Measurements from ENCODE around the gene HEG1. TPM values are rescaled to one million over a fixed set of nuclear protein-coding genes. Genes with fewer than 3 reads are reported as not detected.

The HEG1 gene
- total RNA-seq, 2 donors from 2014 or later: 45.7 to 46.1 TPM

- intact Hi-C loops (cut with DNase I): no loop called here
- Histone ChIP-seq H3K36me3 (replicated peaks in 1 of 2; ENCODE audit: insufficient read depth in 1 of 2, low read depth in 2 of 2) (no peaks in the 10 kb centered on the region), H3K9me3 (no peaks in the 10 kb centered on the region), H3K27ac (no peak overlapping the region), H3K4me3 (no peak overlapping the region), H3K27me3 (no peaks in the 10 kb centered on the region), H3K4me1 (peaks cover 12% of the 10 kb centered on the region)
- 91 to 93% methylated on average over 14 of the region's 14 CpGs for WGBS, 2 donors
- ATAC-seq (no peak), DNase-seq (no peak)
- no peak for TF ChIP-seq POLR2A (IDR thresholded peaks at IDR 0.05)
- TF ChIP-seq CTCF (IDR thresholded peaks at IDR 0.05): no peak
Measured at GRCh38 chr3:125033616-125034015, 22.2 kb downstream of the HEG1 start.

GRCh38 chr3:125033135-125033534 is 22.7 kb downstream of the HEG1 start:
- no peaks in the 10 kb centered on the region for H3K9me3 ChIP-seq
- H3K27ac ChIP-seq: peak overlapping the region in 1 of 4 donors; percentile 34
- H3K4me3 ChIP-seq: no peak overlapping the region
- peak; percentile 80 for ATAC-seq
- no peaks in the 10 kb centered on the region for H3K36me3 ChIP-seq (replicated peaks in 1 of 2; ENCODE audit: insufficient read depth in 1 of 2, low read depth in 2 of 2)
- DNase-seq: peak; percentile 40 to 68 (median 64)
- no peak for TF ChIP-seq POLR2A (IDR thresholded peaks at IDR 0.05)
- intact Hi-C loops (cut with DNase I): no loop called here
- H3K4me1 ChIP-seq: peaks cover 12% of the 10 kb centered on the region
- no peaks in the 10 kb centered on the region for H3K27me3 ChIP-seq
- 25 to 34% methylated on average over 5 of the region's 5 CpGs for WGBS, 2 donors

- intact Hi-C loops (cut with DNase I): no loop called here
- ATAC-seq (no peak), DNase-seq (no peak)
- Histone ChIP-seq H3K36me3 (replicated peaks in 1 of 2; ENCODE audit: insufficient read depth in 1 of 2, low read depth in 2 of 2) (no peaks in the 10 kb centered on the region), H3K27me3 (no peaks in the 10 kb centered on the region), H3K4me1 (peaks cover 12% of the 10 kb centered on the region), H3K9me3 (no peaks in the 10 kb centered on the region), H3K4me3 (no peak overlapping the region), H3K27ac (peak overlapping the region in 2 of 4 donors; percentile 22 to 34)
- 70 to 72% methylated on average over 3 of the region's 3 CpGs for WGBS, 2 donors
- TF ChIP-seq POLR2A (IDR thresholded peaks at IDR 0.05): no peak
- no peak for TF ChIP-seq CTCF (IDR thresholded peaks at IDR 0.05)
Measured at GRCh38 chr3:125032683-125033082, 23.1 kb downstream of the HEG1 start.

GRCh38 chr3:125032100-125032643 is 23.6 kb downstream of the HEG1 start:
- intact Hi-C loops (cut with DNase I): no loop called here
- 62 to 63% methylated on average over 5 of the region's 5 CpGs for WGBS, 2 donors

GRCh38 chr3:125031544-125031943 is 24.3 kb downstream of the HEG1 start:
- no peaks in the 10 kb centered on the region for H3K27me3 ChIP-seq
- H3K9me3 ChIP-seq: no peaks in the 10 kb centered on the region
- H3K4me3 ChIP-seq: no peak overlapping the region
- ATAC-seq (no peak), DNase-seq (no peak)
- TF ChIP-seq CTCF (IDR thresholded peaks at IDR 0.05): no peak
- TF ChIP-seq POLR2A (IDR thresholded peaks at IDR 0.05): no peak
- no peaks in the 10 kb centered on the region for H3K36me3 ChIP-seq (replicated peaks in 1 of 2; ENCODE audit: insufficient read depth in 1 of 2, low read depth in 2 of 2)
- peaks cover 12% of the 10 kb centered on the region for H3K4me1 ChIP-seq
- intact Hi-C loops (cut with DNase I): no loop called here
- 75 to 83% methylated on average over 4 of the region's 4 CpGs for WGBS, 2 donors
- H3K27ac ChIP-seq: no peak overlapping the region

More at GRCh38 chr3:125032100-125032643, 23.6 kb downstream of the HEG1 start:
- no peak for DNase-seq
- Histone ChIP-seq H3K27ac (peak overlapping the region in 2 of 4 donors; percentile 22 to 34), H3K4me3 (no peak overlapping the region), H3K9me3 (no peaks in the 10 kb centered on the region), H3K4me1 (peaks cover 12% of the 10 kb centered on the region), H3K27me3 (no peaks in the 10 kb centered on the region), H3K36me3 (replicated peaks in 1 of 2; ENCODE audit: insufficient read depth in 1 of 2, low read depth in 2 of 2) (no peaks in the 10 kb centered on the region)
- peak; percentile 21 for ATAC-seq
- TF ChIP-seq POLR2A (IDR thresholded peaks at IDR 0.05): no peak
- no peak for TF ChIP-seq CTCF (IDR thresholded peaks at IDR 0.05)

Data from body of pancreas (tissue), 4 donors.